ENCODE measurements around the gene MUC12.

DNA sequence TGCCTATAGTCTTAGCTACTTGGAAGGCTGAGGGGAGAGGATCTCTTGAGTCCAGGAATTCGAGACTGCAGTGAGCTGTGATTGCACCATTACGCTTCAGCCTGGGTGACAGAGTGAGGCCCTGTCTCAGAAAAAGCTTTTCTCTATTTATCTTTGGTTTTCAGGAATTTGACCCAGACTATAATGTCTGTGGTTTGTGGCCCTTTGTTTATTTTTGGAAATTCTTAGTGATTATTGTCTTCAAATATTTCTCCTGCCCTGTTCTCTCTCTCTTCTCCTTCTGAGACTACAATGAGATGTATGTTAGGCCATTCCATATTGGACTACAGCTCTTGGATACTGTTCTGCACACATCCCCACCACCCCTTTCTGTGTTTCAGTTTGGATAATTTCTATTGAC is 4.7 kb downstream of the MUC12 start:
- TF ChIP-seq, protein P1, sequence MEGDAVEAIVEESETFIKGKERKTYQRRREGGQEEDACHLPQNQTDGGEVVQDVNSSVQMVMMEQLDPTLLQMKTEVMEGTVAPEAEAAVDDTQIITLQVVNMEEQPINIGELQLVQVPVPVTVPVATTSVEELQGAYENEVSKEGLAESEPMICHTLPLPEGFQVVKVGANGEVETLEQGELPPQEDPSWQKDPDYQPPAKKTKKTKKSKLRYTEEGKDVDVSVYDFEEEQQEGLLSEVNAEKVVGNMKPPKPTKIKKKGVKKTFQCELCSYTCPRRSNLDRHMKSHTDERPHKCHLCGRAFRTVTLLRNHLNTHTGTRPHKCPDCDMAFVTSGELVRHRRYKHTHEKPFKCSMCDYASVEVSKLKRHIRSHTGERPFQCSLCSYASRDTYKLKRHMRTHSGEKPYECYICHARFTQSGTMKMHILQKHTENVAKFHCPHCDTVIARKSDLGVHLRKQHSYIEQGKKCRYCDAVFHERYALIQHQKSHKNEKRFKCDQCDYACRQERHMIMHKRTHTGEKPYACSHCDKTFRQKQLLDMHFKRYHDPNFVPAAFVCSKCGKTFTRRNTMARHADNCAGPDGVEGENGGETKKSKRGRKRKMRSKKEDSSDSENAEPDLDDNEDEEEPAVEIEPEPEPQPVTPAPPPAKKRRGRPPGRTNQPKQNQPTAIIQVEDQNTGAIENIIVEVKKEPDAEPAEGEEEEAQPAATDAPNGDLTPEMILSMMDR (IDR thresholded peaks at IDR 0.05; ENCODE audit: insufficient read depth, low read depth, low read length): no peak
- no peak for TF ChIP-seq EZH2 (IDR thresholded peaks at IDR 0.05; ENCODE audit: insufficient read depth, low read length)

Data from astrocyte (in vitro differentiated cells and primary cell).